Neural progenitor cell (in vitro differentiated cells): ENCODE results near the gene ABHD15. TPM values are rescaled to one million over a fixed set of nuclear protein-coding genes. Genes with fewer than 3 reads are reported as not detected.

Experiments used
- DNase-seq: peaks from one replicate; pipeline ENCODE4 v3.0.0-alpha.2; 2016; ENCODE audit warnings: low spot score
- H2AFZ ChIP-seq: fragments of 200-600 bp; sonication (generic); replicated peaks from 2 replicates; pipeline ENCODE4 v1.6.1; 2016; ENCODE audit warnings: antibody characterized with exemption
- H3F3A ChIP-seq: fragments of 200-600 bp; sonication (generic); 2 replicates; pipeline ENCODE4 v1.6.1; 2016; ENCODE audit warnings: antibody characterized with exemption, low read depth
- H3K27ac ChIP-seq: fragments of 200-600 bp; sonication (generic); 2 replicates; pipeline ENCODE4 v1.5.1; 2016; ENCODE audit warnings: mild to moderate bottlenecking
- H3K27me3 ChIP-seq: fragments of 200-600 bp; sonication (generic); 2 replicates; pipeline ENCODE4 v1.6.1; 2016; ENCODE audit warnings: mild to moderate bottlenecking, moderate library complexity
- H3K36me3 ChIP-seq: fragments of 200-600 bp; sonication (generic); 2 replicates; pipeline ENCODE4 v1.5.1; 2016
- H3K4me1 ChIP-seq: fragments of 200-600 bp; sonication (generic); 2 replicates; pipeline ENCODE4 v1.6.1; 2016; ENCODE audit warnings: mixed run types
- H3K4me2 ChIP-seq: fragments of 200-600 bp; sonication (generic); 2 replicates; pipeline ENCODE4 v1.6.1; 2016
- H3K4me3 ChIP-seq: fragments of 200-600 bp; sonication (generic); 2 replicates; pipeline ENCODE4 v1.5.1; 2016
- H3K79me2 ChIP-seq: fragments of 200-600 bp; sonication (generic); 2 replicates; pipeline ENCODE4 v1.6.1; 2016; ENCODE audit warnings: low read depth
- H3K9ac ChIP-seq: fragments of 200-600 bp; sonication (generic); 2 replicates; pipeline ENCODE4 v1.6.1; 2016
- H3K9me3 ChIP-seq: fragments of 200-600 bp; sonication (generic); 2 replicates; pipeline ENCODE4 v1.5.1; 2016; ENCODE audit warnings: low read depth
- H4K20me1 ChIP-seq: fragments of 200-600 bp; sonication (generic); 2 replicates; pipeline ENCODE4 v1.6.1; 2016; ENCODE audit warnings: low read depth
- H3K27ac Mint-ChIP-seq: 3 replicates; pipeline ENCODE4 v1.8.0; 2021; ENCODE audit warnings: mixed read lengths
- H3K27me3 Mint-ChIP-seq: 2 replicates; pipeline ENCODE4 v1.8.0; 2022; ENCODE audit warnings: low read depth, mild to moderate bottlenecking, inconsistent platforms, moderate library complexity, mixed read lengths; ENCODE audit not compliant: insufficient read depth
- H3K36me3 Mint-ChIP-seq: 3 replicates; pipeline ENCODE4 v1.8.0; 2021; ENCODE audit warnings: mixed read lengths
- H3K4me1 Mint-ChIP-seq: 3 replicates; pipeline ENCODE4 v1.8.0; 2021; ENCODE audit warnings: mixed read lengths
- H3K4me3 Mint-ChIP-seq: 3 replicates; pipeline ENCODE4 v1.8.0; 2021; ENCODE audit warnings: mild to moderate bottlenecking, moderate library complexity, mixed read lengths
- H3K9me3 Mint-ChIP-seq: 3 replicates; pipeline ENCODE4 v1.8.0; 2020; ENCODE audit warnings: mixed read lengths
- EZH2 ChIP-seq: fragments of 200-600 bp; sonication (generic); IDR thresholded peaks from 2 replicates; pipeline ENCODE4 v1.6.1; 2017; ENCODE audit warnings: antibody characterized with exemption, mild to moderate bottlenecking, moderate library complexity
- EZH2phosphoT487 ChIP-seq: fragments of 200-600 bp; sonication (generic); IDR thresholded peaks from 2 replicates; pipeline ENCODE4 v1.6.1; 2017; ENCODE audit warnings: antibody characterized with exemption
- total RNA-seq: library from RNA; depleted of rRNA; stranded (reverse); fragments of >200 nt; gene quantifications from 2 replicates; pipeline ENCODE4 v1.2.3, GENCODE V29; 2015; ENCODE audit warnings: low replicate concordance
- TF ChIP-seq, protein P1 (sequence below): fragments of 200-600 bp; sonication (generic); IDR thresholded peaks from 2 replicates; pipeline ENCODE4 v1.5.1; 2017; ENCODE audit warnings: antibody characterized with exemption, mild to moderate bottlenecking

Gene ABHD15
- total RNA-seq, 1 donor from 2014 or later: 2.5 TPM

DNA sequence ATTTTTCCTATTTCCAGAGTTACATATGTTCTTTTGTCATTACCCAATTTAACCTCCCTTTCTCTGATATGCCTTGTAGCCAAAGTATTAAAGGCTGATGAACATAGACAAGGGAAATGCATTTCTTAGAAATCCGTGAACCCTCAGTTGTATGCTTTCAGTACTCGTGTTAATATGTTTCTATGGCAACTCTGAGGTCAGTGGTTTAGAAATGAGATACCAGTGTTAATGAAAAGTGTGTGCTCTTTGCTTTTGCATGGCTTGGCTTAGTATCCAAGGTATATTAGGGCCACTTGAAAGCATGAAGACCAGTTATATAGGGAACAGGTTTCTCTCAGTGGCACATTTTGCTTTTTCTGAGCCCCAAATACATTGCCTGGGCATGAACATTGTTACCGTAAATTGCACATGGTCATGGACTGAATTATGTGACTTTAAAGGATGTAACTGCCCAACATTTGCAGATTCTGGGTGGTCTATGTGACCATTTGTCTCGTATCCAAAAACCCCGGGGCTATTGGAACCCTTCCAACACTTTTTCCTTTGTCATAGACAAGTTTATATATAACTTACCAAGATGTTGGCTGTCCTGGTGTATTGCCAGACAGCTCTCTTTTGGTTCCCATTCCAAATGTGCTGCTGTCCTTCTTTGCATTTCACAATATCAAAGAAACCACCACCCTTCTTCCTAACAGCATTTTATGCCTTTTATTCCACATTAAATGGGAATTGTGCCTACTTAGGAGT lies 17.5 kb downstream of the ABHD15 start:
- Mint-ChIP-seq H3K27me3 (no peaks in the 10 kb centered on the region), H3K9me3 (no peaks in the 10 kb centered on the region), H3K36me3 (peaks cover 8% of the 10 kb centered on the region), H3K4me3 (no peak overlapping the region), H3K27ac (no peak overlapping the region), H3K4me1 (peaks cover 9% of the 10 kb centered on the region)
- TF ChIP-seq EZH2phosphoT487: no peak
- H3K27ac ChIP-seq: no peak overlapping the region
- H3K36me3 ChIP-seq: no peaks in the 10 kb centered on the region
- H2AFZ ChIP-seq: no peak overlapping the region
- H3K4me2 ChIP-seq: no peak overlapping the region
- DNase-seq: no peak
- no peak overlapping the region for H3K4me3 ChIP-seq
- no peaks in the 10 kb centered on the region for H3K9me3 ChIP-seq
- H3K27me3 ChIP-seq: no peaks in the 10 kb centered on the region
- H3K9ac ChIP-seq: no peak overlapping the region
- peaks cover 12% of the 10 kb centered on the region for H3F3A ChIP-seq
- H3K4me1 ChIP-seq: no peaks in the 10 kb centered on the region
- H4K20me1 ChIP-seq: peaks cover 3% of the 10 kb centered on the region
- no peaks in the 10 kb centered on the region for H3K79me2 ChIP-seq

DNA sequence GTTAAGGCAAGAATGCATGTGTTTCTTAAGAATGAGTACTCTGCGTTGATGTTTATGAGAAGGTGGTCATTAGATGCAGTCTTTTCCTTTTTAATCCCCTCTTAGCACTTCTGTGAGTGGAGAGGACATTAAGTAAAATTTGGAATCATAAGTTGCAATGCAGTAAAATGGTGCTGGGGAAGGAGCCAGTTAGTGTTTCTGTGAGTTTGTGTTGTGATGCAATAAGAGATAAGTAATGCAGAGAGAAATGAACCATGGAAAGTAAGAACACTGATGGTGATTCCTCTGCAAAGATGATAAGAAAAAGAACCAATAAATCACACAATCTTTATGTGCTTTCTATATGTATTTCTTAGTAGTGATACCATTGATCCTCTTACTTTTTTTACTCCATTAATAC lies 20.0 kb downstream of the ABHD15 start:
- Mint-ChIP-seq H3K9me3 (no peaks in the 10 kb centered on the region), H3K27ac (no peak overlapping the region), H3K36me3 (peaks cover 20% of the 10 kb centered on the region), H3K4me3 (no peak overlapping the region), H3K4me1 (peaks cover 9% of the 10 kb centered on the region), H3K27me3 (no peaks in the 10 kb centered on the region)
- no peak overlapping the region for H3K4me2 ChIP-seq
- DNase-seq: no peak
- H3K9me3 ChIP-seq: no peaks in the 10 kb centered on the region
- H2AFZ ChIP-seq: no peak overlapping the region
- no peaks in the 10 kb centered on the region for H3K27me3 ChIP-seq
- TF ChIP-seq EZH2phosphoT487 (no peak), EZH2 (no peak)
- TF ChIP-seq, protein P1, sequence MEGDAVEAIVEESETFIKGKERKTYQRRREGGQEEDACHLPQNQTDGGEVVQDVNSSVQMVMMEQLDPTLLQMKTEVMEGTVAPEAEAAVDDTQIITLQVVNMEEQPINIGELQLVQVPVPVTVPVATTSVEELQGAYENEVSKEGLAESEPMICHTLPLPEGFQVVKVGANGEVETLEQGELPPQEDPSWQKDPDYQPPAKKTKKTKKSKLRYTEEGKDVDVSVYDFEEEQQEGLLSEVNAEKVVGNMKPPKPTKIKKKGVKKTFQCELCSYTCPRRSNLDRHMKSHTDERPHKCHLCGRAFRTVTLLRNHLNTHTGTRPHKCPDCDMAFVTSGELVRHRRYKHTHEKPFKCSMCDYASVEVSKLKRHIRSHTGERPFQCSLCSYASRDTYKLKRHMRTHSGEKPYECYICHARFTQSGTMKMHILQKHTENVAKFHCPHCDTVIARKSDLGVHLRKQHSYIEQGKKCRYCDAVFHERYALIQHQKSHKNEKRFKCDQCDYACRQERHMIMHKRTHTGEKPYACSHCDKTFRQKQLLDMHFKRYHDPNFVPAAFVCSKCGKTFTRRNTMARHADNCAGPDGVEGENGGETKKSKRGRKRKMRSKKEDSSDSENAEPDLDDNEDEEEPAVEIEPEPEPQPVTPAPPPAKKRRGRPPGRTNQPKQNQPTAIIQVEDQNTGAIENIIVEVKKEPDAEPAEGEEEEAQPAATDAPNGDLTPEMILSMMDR: no peak
- no peaks in the 10 kb centered on the region for H3K4me1 ChIP-seq
- no peak overlapping the region for H3K4me3 ChIP-seq
- H3K79me2 ChIP-seq: no peaks in the 10 kb centered on the region
- peaks cover 6% of the 10 kb centered on the region for H3K36me3 ChIP-seq
- H3K27ac ChIP-seq: no peak overlapping the region
- no peak overlapping the region for H3K9ac ChIP-seq
- peaks cover 13% of the 10 kb centered on the region for H3F3A ChIP-seq
- H4K20me1 ChIP-seq: peaks cover 11% of the 10 kb centered on the region

DNA sequence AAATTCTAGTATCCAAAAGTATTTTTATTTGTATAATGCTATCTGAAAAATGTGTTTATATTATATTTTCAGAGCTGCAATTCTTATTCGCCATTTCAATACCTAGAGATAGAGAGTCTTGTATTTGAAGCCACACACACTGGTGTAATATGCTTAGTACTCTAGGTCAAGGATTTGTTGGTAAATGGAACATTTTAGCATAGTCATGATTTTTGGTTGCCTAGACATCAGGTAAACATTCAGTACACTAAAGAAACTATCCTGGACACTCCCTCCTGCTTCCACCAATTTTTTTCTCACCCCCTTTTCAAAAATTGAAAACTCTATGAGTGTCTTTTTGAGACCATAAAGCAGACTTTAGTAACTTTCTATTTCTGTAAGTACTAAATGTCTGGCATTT lies 20.8 kb downstream of the ABHD15 start:
- no peaks in the 10 kb centered on the region for H3K4me1 ChIP-seq
- H3K27me3 ChIP-seq: no peaks in the 10 kb centered on the region
- no peak overlapping the region for H3K9ac ChIP-seq
- H3K4me3 ChIP-seq: no peak overlapping the region
- no peak overlapping the region for H2AFZ ChIP-seq
- no peaks in the 10 kb centered on the region for H3K79me2 ChIP-seq
- no peak overlapping the region for H3K27ac ChIP-seq
- H3K36me3 ChIP-seq: peaks cover 6% of the 10 kb centered on the region
- H3K9me3 ChIP-seq: no peaks in the 10 kb centered on the region
- Mint-ChIP-seq H3K27me3 (no peaks in the 10 kb centered on the region), H3K9me3 (no peaks in the 10 kb centered on the region), H3K27ac (no peak overlapping the region), H3K4me3 (no peak overlapping the region), H3K36me3 (peaks cover 15% of the 10 kb centered on the region), H3K4me1 (peaks cover 9% of the 10 kb centered on the region)
- peaks cover 11% of the 10 kb centered on the region for H4K20me1 ChIP-seq
- H3K4me2 ChIP-seq: no peak overlapping the region
- DNase-seq: no peak
- TF ChIP-seq, protein P1: no peak
- TF ChIP-seq EZH2phosphoT487 (no peak), EZH2 (no peak)
- peaks cover 7% of the 10 kb centered on the region for H3F3A ChIP-seq

DNA sequence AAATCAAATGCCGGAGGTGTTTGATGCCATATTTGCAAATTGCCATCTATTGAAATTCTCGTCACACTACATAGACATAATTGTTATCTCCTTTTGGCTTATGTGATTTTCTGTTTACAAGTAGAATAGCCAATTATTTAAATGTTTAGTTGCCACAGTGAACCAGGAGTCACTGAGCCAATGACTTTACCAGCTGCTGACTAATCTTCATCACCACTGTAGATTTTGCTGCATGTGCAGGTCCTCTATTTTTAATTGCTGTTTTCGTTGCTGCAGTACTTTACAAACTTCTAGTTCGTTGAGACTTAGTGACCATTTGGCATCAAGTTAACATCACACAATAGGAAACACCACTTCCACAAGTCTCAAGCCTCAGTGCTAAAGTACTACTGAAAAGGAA lies 22.8 kb downstream of the ABHD15 start:
- no peaks in the 10 kb centered on the region for H3K9me3 ChIP-seq
- H3K27ac ChIP-seq: no peak overlapping the region
- no peaks in the 10 kb centered on the region for H3K27me3 ChIP-seq
- no peaks in the 10 kb centered on the region for H3K79me2 ChIP-seq
- no peak overlapping the region for H3K9ac ChIP-seq
- Mint-ChIP-seq H3K9me3 (no peaks in the 10 kb centered on the region), H3K27ac (no peak overlapping the region), H3K36me3 (peaks cover 20% of the 10 kb centered on the region), H3K4me3 (no peak overlapping the region), H3K27me3 (no peaks in the 10 kb centered on the region), H3K4me1 (peaks cover 7% of the 10 kb centered on the region)
- H3K4me1 ChIP-seq: no peaks in the 10 kb centered on the region
- TF ChIP-seq EZH2phosphoT487: no peak
- TF ChIP-seq EZH2: no peak
- TF ChIP-seq, protein P1: no peak
- no peak for DNase-seq
- H3K36me3 ChIP-seq: peaks cover 6% of the 10 kb centered on the region
- no peak overlapping the region for H3K4me2 ChIP-seq
- H3K4me3 ChIP-seq: no peak overlapping the region
- H3F3A ChIP-seq: peaks cover 4% of the 10 kb centered on the region
- no peak overlapping the region for H2AFZ ChIP-seq
- H4K20me1 ChIP-seq: peaks cover 15% of the 10 kb centered on the region
